Neural cell (in vitro differentiated cells): ENCODE results near the gene OR13J1. TPM values are rescaled to one million over a fixed set of nuclear protein-coding genes. Genes with fewer than 3 reads are reported as not detected.

Experiments
- H2AFZ ChIP-seq: fragments of 200-600, 300-800 bp; sonication (generic), shearing (Covaris generic); 2 replicates; pipeline ENCODE4 v1.6.0; 2014; ENCODE audit warnings: low read depth, mild to moderate bottlenecking, antibody characterized with exemption, low read length, moderate library complexity
- H3F3A ChIP-seq: fragments of 200-600 bp; shearing (Covaris generic); 2 replicates; pipeline ENCODE4 v1.6.1; 2016; ENCODE audit warnings: mild to moderate bottlenecking, moderate library complexity, mixed read lengths, antibody characterized with exemption, low read length; ENCODE audit not compliant: insufficient read depth, poor library complexity, severe bottlenecking
- H3K27ac ChIP-seq: fragments of 200-600, 300-800 bp; sonication (generic), shearing (Covaris generic); 2 replicates; pipeline ENCODE4 v1.5.1; 2014; ENCODE audit warnings: mild to moderate bottlenecking, low read length, moderate library complexity
- H3K27me3 ChIP-seq: fragments of 300-800, 200-600 bp; sonication (generic), shearing (Covaris generic); 2 replicates; pipeline ENCODE4 v1.6.0; 2014; ENCODE audit warnings: mild to moderate bottlenecking, low read depth, low read length, moderate library complexity; ENCODE audit not compliant: insufficient read depth
- H3K36me3 ChIP-seq: fragments of 300-800, 200-600 bp; sonication (generic), shearing (Covaris generic); 2 replicates; pipeline ENCODE4 v1.5.1; 2014; ENCODE audit warnings: mild to moderate bottlenecking, antibody characterized with exemption, low read length, moderate library complexity; ENCODE audit not compliant: insufficient read depth
- H3K4me2 ChIP-seq: fragments of 300-800, 200-600 bp; sonication (generic), shearing (Covaris generic); 2 replicates; pipeline ENCODE4 v1.6.0; 2014; ENCODE audit warnings: mild to moderate bottlenecking, low read length
- H3K4me3 ChIP-seq: fragments of 300-800, 200-600 bp; sonication (generic), shearing (Covaris generic); 2 replicates; pipeline ENCODE4 v1.5.1; 2014; ENCODE audit warnings: mild to moderate bottlenecking, low read length, moderate library complexity
- H3K79me2 ChIP-seq: fragments of 200-600 bp; shearing (Covaris generic); replicated peaks from 2 replicates; pipeline ENCODE4 v1.6.0; 2014; ENCODE audit warnings: mild to moderate bottlenecking, low read length, moderate library complexity; ENCODE audit not compliant: insufficient read depth
- H3K9ac ChIP-seq: fragments of 300-800, 200-600 bp; sonication (generic), shearing (Covaris generic); 2 replicates; pipeline ENCODE4 v1.6.1; 2016; ENCODE audit warnings: mild to moderate bottlenecking, low read length, mixed read lengths
- H3K9me2 ChIP-seq: fragments of 200-600 bp; shearing (Covaris generic); 2 replicates; pipeline ENCODE4 v1.6.1; 2016; ENCODE audit warnings: mild to moderate bottlenecking, low read length, mixed read lengths; ENCODE audit not compliant: insufficient read depth
- H3K9me3 ChIP-seq: fragments of 200-600, 300-800 bp; sonication (generic), shearing (Covaris generic); 2 replicates; pipeline ENCODE4 v1.6.1; 2016; ENCODE audit warnings: mild to moderate bottlenecking, mixed run types, low read length, moderate library complexity, mixed read lengths
- H4K20me1 ChIP-seq: fragments of 200-600 bp; shearing (Covaris generic); 2 replicates; pipeline ENCODE4 v1.6.1; 2016; ENCODE audit warnings: mild to moderate bottlenecking, mixed run types; ENCODE audit not compliant: insufficient read depth
- EP300 ChIP-seq: fragments of 450-650 bp; conservative IDR thresholded peaks from 2 replicates; pipeline ENCODE4 v1.6.1; 2014; ENCODE audit warnings: antibody characterized with exemption, mild to moderate bottlenecking, moderate library complexity; ENCODE audit not compliant: poor library complexity, severe bottlenecking
- EZH2 ChIP-seq: fragments of 200-600, 300-800 bp; shearing (Covaris generic), sonication (generic); IDR thresholded peaks from 2 replicates; pipeline ENCODE4 v1.6.1; 2014; ENCODE audit warnings: antibody characterized with exemption, low read length, borderline replicate concordance, mild to moderate bottlenecking; ENCODE audit not compliant: insufficient read depth, poor library complexity, severe bottlenecking
- MXI1 ChIP-seq: fragments of 450-650 bp; conservative IDR thresholded peaks from 2 replicates; pipeline ENCODE4 v1.6.1; 2014; ENCODE audit warnings: antibody characterized with exemption, mild to moderate bottlenecking; ENCODE audit not compliant: poor library complexity, severe bottlenecking
- POLR2AphosphoS5 ChIP-seq: IDR thresholded peaks from 2 replicates; pipeline ENCODE4 v1.6.1; 2012
- RAD21 ChIP-seq: fragments of 450-650 bp; conservative IDR thresholded peaks from 2 replicates; pipeline ENCODE4 v1.6.1; 2014; ENCODE audit warnings: antibody characterized with exemption, mild to moderate bottlenecking, moderate library complexity
- REST ChIP-seq: IDR thresholded peaks from 2 replicates; pipeline ENCODE4 v1.6.1; 2012; ENCODE audit warnings: borderline replicate concordance
- SMC3 ChIP-seq: fragments of 450-650 bp; conservative IDR thresholded peaks from 2 replicates; pipeline ENCODE4 v1.6.1; 2014; ENCODE audit warnings: antibody characterized with exemption, mild to moderate bottlenecking, moderate library complexity; ENCODE audit not compliant: poor library complexity
- TAF1 ChIP-seq: IDR thresholded peaks from 2 replicates; pipeline ENCODE4 v1.6.1; 2012; ENCODE audit warnings: low read depth
- polyA plus RNA-seq: library from polyadenylated mRNA; depleted of rRNA; stranded (reverse); fragments of >200 nt; gene quantifications from 2 replicates; pipeline ENCODE4 v1.2.3, GENCODE V29; 2014
- TF ChIP-seq, protein P1 (sequence below): fragments of 450-650 bp; IDR thresholded peaks from 2 replicates; pipeline ENCODE4 v1.5.1; 2014; ENCODE audit warnings: antibody characterized with exemption, mild to moderate bottlenecking, moderate library complexity; ENCODE audit not compliant: poor library complexity, severe bottlenecking

The OR13J1 gene
- polyA plus RNA-seq, 1 donor from 2014 or later, result not detected

GRCh38 chr9:35839926-35840325 is 30.3 kb downstream of the OR13J1 start:
- TF ChIP-seq EZH2 (no peak), RAD21 (no peak), POLR2AphosphoS5 (no peak), MXI1 (no peak), EP300 (no peak), TAF1 (no peak), SMC3 (no peak), REST (no peak)
- TF ChIP-seq, protein P1, sequence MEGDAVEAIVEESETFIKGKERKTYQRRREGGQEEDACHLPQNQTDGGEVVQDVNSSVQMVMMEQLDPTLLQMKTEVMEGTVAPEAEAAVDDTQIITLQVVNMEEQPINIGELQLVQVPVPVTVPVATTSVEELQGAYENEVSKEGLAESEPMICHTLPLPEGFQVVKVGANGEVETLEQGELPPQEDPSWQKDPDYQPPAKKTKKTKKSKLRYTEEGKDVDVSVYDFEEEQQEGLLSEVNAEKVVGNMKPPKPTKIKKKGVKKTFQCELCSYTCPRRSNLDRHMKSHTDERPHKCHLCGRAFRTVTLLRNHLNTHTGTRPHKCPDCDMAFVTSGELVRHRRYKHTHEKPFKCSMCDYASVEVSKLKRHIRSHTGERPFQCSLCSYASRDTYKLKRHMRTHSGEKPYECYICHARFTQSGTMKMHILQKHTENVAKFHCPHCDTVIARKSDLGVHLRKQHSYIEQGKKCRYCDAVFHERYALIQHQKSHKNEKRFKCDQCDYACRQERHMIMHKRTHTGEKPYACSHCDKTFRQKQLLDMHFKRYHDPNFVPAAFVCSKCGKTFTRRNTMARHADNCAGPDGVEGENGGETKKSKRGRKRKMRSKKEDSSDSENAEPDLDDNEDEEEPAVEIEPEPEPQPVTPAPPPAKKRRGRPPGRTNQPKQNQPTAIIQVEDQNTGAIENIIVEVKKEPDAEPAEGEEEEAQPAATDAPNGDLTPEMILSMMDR, result no peak
- Histone ChIP-seq H3K27me3 (no peaks in the 10 kb centered on the region), H3K9me2 (no peaks in the 10 kb centered on the region), H3K4me2 (no peak overlapping the region), H3K27ac (no peak overlapping the region), H2AFZ (no peak overlapping the region), H3K79me2 (no peaks in the 10 kb centered on the region), H3K36me3 (peaks cover 4% of the 10 kb centered on the region), H3K4me3 (no peak overlapping the region), H3K9me3 (no peaks in the 10 kb centered on the region), H3K9ac (no peak overlapping the region), H3F3A (no peaks in the 10 kb centered on the region), H4K20me1 (no peaks in the 10 kb centered on the region)

- H3K9ac ChIP-seq, result no peak overlapping the region
- H3K9me2 ChIP-seq, result no peaks in the 10 kb centered on the region
- H3K27ac ChIP-seq, result no peak overlapping the region
- TF ChIP-seq POLR2AphosphoS5 (no peak), RAD21 (no peak), EZH2 (no peak)
- H3K4me3 ChIP-seq, result no peak overlapping the region
- H3F3A ChIP-seq, result no peaks in the 10 kb centered on the region
- no peak overlapping the region for H3K4me2 ChIP-seq
- H4K20me1 ChIP-seq, result no peaks in the 10 kb centered on the region
- no peak overlapping the region for H2AFZ ChIP-seq
- H3K79me2 ChIP-seq, result no peaks in the 10 kb centered on the region
- no peaks in the 10 kb centered on the region for H3K27me3 ChIP-seq
- H3K9me3 ChIP-seq, result no peaks in the 10 kb centered on the region
- peaks cover 4% of the 10 kb centered on the region for H3K36me3 ChIP-seq
These were observed 33.6 kb downstream of the OR13J1 start for GRCh38 chr9:35836595-35836994.

DNA sequence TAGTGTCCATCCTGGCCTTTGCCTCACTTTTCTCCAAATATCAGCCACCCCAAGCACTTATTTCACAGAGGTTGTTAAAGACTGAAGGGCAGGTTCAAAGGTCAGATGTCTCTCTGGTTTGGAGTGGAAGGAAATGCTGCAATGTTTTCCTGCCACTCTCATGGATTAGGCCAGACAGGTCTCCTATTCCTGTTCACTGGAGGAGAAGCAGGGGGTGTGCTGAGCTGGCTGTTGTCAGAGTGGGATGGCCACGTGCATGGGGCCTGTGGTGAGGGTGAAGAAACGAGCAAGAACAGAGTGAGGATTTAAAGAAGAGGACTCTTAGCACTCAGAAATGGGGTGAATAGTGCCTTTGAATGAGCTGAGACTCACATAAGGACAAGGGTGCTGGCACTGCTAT is 34.4 kb downstream of the OR13J1 start:
- no peaks in the 10 kb centered on the region for H4K20me1 ChIP-seq
- H3K9me3 ChIP-seq, result no peaks in the 10 kb centered on the region
- no peak overlapping the region for H3K9ac ChIP-seq
- H3K27ac ChIP-seq, result no peak overlapping the region
- no peaks in the 10 kb centered on the region for H3K27me3 ChIP-seq
- no peak for TF ChIP-seq RAD21
- no peak for TF ChIP-seq EZH2
- no peak for TF ChIP-seq POLR2AphosphoS5
- TF ChIP-seq, protein P1, result no peak
- no peaks in the 10 kb centered on the region for H3K9me2 ChIP-seq
- peaks cover under 1% of the 10 kb centered on the region for H3K79me2 ChIP-seq
- H2AFZ ChIP-seq, result no peak overlapping the region
- H3K4me3 ChIP-seq, result no peak overlapping the region
- H3F3A ChIP-seq, result no peaks in the 10 kb centered on the region
- peaks cover 4% of the 10 kb centered on the region for H3K36me3 ChIP-seq
- no peak overlapping the region for H3K4me2 ChIP-seq
